ENCODE results near the gene SEMA4D.
A peak's percentile ranks its signal among the peaks of the same experiment; 100 is the strongest.

SEMA4D gene

DNA sequence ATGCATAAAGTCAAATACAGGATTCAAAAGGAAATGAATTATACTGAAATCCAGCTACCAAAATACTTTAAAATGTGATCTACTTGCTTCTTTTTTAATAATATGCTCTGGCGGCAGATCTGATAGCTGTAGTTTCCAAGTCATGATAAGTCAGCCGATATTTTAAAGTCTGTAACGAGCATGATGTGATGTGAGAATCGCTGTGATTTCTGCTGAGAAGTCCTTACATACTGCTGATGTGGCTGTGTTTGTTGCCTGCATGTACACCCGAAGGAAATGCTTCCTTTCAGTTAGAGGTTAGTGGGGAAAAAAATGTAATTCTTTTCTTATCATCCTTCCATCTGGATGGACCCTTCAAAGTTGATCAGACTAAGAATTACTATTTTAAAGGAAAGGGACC is 4.8 kb upstream of the SEMA4D start:
- no peak for DNase-seq

DNA sequence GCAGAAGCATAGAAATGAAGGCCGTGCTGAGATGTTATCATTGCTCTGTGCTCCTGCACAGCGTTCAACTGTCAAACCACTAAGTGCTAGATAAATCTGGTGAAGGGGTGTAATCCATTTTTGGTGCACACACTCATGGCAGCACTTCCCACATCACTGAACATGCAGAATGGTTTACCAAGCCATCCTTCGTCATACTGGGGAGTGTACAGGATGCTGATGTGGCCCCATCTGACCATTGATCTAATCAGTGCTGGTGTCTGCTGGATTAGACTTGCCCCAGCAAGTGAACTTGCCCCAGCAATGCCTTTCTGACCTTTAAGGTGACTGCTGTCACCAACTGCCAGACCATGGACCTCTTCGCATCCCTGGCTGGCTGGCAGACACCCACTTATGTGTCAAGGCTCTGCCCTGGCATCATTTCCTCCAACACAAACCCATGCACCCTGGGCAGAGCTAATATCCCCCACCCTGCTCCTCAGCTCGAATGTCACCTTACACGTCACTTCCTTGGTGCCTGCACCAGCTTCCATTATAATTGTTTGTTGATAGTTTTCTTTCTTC is 4.2 kb upstream of the SEMA4D start:
- no peak for DNase-seq

DNA sequence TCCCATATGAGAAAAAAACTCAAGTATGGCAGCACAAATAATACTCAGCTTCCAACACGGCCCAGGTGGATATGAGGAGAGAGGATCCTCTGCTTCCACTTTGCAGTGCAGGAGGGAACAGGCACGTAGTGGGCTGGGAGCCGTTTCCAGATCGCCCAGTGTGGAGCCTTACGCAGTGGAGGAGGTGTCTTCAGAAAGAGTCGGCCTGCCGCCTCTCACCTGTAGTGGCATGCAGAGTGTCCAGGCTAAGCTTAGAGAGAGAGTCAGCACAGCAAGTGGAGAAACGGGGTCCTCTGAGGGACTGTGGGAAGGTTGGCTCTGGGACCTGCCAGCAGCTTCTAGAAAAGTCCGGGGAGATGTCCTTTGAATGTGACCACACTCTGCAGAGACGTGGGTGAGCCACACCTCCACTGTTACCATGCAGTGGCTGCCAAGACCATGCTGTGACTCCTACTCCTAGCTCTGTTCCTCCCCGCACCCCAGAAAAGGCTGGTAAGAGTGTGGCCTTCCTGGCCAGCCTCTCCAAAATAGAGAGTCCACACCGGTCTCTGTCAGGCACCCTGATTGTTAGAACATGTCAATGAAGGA is 3.5 kb upstream of the SEMA4D start:
- DNase-seq: no peak

DNA sequence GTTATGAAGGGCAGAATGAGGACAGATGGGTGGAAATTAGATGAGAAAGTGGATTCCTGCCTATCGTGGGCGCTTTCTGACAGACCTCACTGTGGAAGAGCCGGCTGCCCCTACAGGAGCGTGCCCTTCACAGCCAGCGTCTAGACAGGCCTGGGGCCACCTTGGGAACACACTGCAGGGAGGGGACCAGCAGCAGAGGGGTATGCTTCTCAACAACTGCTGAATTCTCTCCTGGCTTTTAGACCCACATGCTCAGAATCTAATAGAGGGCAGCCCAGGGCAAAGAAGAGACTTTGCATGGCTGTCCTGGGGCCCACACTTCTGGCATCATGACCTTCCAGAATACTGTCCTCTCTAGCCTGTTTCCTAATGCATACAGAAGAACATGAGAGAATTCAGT is 2.1 kb upstream of the SEMA4D start:
- DNase-seq: no peak

DNA sequence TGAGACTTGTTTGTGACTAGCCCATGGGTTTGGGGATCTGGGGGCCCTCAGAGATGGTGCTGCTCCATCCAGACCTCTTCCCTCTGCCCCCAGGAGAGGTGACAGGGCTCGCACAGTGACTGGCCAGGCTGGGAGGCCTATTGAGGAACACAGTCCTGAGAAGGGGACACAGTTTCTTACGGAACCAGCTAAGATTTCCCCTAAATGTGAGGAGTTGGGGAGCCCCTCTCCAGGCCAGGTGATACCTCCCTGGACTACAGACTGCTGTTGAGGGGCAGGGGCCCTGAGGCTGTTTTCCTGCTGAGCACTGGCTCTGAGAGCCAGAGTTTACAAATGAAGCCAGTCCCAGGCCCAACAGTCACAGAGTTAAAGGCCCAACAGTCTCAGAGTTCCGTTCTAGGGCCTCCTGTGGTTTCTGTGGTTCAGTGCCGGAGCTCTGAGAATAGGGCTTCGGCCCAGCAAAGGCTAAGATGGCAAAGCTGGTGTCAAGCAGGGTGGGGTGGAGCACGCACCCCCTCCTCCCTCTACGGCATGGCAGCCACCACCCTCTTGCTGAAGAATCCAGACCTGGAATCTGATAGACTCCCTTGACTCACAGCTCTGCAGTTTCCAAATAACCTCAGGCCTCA is 1.1 kb upstream of the SEMA4D start:
- DNase-seq: no peak

DNA sequence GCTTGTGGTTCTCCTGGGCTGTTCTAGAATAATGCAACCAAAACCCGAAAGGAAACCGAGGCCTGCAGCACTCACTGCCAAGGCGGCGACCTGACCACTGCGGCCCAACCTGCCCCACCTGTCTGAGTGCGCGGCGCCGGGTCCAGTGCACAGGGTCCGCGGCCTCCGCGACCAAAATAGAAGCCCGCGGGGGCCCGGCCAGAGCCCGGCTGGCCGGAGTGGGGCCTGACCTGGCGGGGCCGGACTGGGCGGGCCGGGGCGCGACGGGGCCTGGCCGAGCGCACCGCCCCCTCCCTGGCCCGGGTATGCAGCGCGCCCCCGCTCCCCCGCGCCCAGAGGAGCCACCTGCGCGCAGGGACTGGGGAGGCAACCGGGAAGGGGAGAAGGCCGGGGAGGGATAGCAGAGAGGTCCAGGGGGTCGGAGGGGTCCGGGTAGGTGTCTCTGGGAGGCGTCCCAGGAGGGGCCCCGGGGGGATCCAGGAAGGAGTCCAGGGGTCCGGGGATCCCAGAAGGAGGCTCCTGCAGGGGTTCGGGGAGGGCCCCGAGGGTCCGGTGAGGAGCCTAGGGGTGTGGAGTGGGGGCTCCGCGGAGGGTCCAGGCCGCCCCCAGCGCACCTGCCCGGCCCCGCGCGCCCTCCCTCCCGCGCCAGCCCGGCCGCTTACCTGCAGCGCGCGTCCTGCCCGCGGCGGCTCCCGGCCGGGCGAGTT is 503 bp downstream of the SEMA4D start:
- peak in 2 of 56 donors; percentile 41 to 42 for DNase-seq

DNA sequence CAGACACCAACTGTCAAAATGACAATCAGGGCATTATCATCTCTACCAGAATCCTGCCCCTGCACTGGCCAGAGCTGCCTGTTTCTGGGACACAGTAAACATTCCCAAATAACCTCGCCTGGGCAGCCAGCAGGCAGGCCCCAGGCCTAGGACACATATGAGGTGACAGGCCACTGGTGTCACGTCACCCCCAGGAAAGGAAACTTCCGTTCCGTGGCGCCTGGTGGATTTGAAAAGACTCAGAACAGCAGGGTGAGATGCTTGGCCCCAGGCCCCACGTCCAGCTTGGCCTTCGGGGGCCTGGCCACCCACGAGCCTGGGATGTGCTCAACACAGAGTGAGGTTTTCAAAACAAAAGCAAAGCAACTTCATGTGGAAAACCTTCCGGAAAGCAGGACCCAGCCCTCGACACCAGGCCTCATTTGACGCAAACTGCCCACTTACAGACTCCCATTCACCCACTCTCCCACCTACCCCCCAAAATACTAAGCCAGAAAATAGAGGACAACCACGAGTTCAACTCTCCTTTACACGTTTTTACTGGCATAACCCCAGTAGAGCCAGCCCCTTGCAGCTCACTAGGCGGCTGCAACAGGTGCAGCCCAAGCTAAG is 1.2 kb downstream of the SEMA4D start:
- peak in 24 of 56 donors; percentile 24 to 67 (median 43) for DNase-seq

DNA sequence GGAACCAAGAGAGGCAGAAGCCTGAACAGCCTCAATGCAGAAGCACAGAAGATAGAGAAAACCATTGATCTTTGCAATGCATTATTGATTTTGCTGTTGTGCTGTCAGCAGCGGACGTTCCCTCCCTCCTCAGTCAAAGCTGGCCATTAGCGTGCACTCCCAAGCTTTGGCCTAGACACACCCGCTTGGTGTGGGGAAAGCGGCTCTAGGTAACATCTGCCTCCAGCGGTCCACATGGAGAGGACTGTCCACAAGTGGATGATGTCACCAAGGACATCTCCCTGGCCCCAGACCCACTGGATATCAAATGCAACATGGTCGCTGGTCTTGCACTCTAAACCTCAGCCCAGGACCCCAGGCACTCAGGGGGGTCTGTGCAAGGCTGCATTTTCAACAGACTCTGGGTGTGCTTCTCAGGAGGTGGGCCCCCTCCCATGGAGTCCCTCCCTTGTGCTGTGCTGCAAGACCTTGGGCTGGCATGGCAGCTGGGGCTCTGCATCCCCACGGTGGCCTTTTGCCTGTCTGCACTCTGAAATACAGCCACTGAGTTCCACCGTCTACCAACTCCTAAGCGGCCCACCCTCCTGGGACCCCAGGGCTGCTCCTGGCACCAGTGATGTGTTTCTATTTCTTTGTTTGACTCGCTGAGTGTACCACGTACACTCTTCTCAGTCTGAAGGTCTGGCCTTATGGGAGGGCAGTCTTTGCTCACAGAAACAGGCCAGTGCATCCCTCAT is 1.9 kb downstream of the SEMA4D start:
- peak in 4 of 56 donors; percentile 26 to 60 (median 43) for DNase-seq

DNA sequence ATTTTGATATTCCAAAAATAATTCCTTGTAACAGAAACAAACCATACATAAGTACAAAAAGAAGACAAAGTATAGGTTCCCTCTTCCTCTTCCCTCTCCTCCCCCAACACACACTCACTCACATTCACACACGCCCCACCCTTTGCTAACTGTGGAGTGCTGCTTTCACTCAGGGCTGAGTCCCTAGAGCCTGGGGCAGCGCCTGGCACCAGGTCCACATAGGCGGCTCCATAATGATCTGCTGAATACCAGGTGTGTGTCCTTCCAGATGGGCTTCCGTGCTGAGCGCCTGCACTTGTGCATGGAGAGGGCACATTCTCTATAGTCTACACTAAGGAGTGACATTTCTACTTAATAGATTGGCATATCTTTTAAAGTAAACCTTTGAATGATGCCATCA is 3.7 kb downstream of the SEMA4D start:
- no peak for DNase-seq

DNA sequence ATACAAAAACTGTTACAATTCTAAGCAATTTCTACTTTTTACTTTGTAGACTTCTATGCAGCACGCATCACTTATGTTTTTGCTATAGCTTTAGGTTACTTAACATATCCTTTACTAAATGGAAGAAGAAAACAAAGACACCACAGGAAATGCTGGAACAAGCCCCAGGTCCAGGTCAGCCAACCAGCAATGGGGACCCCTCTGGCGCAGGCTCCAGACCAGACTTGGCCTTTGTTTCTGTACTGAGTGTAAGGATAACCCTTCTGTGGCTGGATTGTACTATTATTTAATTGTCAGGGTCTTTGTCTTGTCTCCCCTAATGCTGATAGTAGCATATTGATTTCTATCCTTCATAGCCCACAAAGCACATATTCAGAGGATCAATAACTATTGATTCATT is 4.2 kb downstream of the SEMA4D start:
- DNase-seq: no peak

DNA sequence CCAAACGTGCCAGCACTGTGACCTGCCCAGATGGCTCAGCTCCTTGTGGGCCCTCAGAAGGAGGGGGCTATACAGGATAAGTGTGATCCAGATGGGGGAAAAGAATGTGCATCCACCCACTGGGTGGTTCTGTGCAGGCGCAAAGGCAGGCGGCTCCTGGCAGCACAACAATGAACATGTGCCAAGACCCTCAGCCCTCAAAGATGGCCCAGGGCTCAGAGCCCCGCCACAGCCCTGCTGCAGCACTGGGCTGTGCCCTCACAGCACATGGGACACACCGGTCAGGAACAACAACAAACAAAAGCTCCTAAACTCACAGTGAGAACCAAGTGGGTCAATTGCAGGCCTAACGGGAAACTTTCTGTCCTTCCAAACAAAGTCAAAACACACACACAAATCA is 4.7 kb downstream of the SEMA4D start:
- no peak for DNase-seq

DNA sequence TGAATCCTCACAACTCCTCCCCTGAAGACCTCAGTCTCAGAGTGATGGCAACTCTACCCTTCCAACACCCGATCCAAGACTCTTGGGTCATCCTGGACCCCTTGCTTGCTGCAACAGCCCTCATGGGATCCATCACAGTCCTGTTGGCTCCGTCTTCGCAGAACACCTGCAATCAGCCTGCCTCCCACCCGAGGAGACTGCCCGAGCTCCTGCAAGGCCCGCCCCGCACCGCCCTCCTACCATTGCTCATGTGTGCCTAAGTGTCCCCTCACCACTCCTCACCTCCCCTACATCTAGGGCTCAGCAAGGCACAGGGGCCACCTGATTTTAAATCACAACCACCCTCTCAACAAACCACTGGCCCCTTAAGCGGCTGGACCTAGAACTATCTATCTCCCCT is 5.3 kb downstream of the SEMA4D start:
- DNase-seq: no peak

DNA sequence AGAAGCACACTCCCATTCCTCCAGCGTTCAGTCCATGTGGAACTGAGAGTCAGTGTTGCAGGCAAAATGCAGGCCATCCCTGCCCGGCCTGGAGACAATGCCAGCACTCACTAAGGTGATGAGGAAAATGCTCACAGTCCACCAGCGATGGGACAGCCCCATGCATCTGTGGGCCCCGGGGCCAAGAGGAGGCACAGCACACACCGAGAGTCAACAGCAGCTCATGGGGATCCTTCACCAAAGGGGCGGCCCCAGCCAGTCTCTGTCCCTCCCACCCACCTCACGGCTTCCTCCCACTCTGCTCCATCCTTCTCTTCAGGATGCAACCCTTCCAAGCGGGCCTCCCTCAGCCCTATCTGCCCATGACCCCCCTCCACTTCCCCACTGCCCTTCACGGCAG is 6.2 kb downstream of the SEMA4D start:
- no peak for DNase-seq

DNA sequence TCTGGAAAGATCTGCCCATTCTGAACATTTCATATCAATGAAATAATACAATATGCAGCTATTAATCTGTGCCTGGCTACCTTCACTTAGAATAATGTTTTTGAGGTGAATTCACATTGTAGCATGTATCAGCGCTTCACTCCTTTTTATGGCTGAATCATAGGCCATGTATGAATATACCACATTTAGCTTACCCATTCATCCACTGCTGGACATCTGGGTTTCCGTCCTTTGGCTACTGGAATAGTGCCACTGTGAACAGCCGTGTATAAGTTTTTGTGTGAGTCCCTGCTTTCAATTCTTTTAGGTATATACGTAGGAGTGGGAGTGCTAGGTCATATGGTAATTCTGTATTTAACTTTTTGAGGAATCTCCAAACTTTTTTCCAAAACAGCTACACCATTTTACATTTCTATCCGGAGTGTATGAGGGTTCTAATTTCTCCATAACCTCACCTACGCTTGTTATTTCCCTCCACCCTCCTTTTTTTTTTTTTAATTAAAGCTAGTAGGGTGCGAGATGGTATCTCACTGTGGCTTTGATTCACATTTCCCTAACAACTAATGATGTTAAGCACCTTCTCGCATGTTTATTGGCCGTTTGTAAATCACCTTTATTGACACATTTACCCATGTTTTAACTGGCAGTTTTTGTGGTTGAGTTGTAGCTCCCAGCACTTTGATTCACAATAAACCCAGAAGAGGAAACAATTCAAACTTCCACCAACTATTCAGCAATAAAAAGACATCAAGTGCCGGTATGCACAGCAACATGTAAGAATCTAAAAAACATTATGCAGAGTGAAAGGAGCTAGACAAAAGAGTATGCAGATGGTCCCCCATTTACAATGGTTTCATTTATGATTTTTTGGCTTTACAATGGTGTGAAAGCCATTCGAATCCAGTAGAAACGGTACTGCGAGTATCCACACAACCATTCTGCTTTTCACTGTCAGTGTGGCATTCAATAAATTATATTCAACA is 8.1 kb downstream of the SEMA4D start:
- DNase-seq: no peak

DNA sequence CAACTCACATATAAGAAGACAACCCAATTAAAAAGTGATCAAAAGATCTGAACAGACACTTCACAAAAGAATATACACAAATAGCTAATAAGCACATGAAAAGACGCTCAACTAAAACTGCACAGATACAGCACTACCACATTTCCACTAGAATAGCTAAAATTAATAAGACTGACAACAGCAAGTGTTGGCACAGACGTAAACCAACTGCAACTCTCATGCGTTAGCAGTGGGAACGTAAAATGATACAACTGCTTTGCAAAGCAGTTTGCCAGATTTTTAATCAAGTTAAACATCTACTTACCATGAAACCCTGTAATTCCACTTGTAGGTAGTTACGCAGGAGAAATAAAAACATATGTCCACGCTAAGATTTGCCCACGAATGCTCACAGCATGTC is 9.0 kb downstream of the SEMA4D start:
- DNase-seq: no peak

DNA sequence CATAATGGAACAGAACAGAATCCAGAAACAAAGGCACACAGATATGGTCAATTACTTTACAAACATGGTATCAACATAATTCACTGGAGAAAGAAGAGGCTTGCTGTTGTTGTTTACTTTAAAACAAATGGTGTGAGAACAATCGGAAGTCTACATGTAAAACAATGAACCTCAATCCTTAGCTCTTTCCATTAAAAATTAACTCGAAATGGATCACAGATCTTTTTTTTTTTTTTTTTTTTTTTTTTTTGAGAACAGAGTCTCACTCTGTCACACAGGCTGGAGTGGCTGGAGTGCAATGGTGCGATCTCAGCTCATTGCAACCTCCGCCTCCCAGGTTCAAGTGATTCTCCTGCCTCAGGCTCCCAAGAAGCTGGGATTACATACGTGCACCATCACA is 9.8 kb downstream of the SEMA4D start:
- no peak for DNase-seq

DNA sequence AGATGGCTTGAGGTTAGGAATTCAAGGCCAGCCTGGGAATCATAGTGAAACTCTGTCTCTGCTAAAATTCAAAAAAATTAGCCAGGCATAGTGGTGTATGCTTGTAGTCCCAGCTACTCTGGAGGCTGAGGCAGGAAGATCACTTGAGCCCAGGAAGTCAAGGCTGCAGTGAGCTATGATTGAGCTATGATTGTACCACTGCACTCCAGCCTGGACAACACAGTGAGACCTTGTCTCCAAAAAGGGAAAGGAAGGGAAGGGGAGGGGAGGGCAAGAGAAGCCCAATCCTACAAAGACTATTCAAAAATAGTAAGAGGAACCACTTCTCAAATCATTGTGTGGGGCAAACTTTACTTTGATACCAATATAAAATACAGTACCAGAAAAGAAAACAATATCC is 11.2 kb downstream of the SEMA4D start:
- DNase-seq: no peak

DNA sequence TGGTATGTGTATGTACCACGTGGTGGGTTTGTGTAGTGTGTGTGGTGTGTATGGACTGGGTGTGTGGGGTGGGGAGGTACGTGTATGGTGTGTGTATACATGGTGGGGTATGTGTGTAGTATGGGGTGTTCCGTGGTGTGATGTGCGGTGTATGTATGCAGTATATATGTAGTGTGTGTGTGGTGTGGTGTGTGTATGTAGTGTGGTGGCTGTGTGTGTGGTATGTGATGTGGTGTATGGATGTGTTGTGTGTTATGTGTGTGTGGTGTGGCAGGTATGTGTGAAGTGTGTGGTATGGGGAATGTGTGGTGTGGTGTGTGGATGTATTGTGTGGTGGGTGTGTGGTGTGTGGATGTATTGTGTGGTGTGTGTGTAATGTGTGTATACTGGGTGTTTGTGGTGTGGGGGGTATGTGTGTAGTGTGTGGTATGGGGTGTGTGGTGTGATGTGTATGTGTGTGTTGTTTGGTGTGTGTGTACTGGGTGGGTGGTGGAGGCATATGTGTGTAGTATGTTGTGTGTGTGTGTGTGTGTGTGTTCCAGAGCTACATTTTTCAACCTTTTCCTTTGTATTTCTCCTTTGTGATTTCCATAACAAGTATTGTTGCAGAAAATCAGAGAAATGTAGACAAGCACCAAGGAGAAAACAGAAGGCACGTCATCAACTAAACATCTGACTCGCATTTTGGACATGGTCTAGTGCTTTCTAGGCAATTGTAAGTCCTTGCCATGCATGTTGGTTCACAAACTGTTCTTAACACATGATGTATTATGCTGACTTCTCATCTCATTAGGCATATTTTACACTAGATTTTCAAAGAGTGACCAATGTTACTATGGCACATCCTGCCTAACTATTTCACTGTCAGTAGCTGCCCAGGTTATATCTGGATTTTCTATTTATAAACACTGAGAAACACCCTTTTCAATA is 13.2 kb downstream of the SEMA4D start:
- no peak for DNase-seq

Measured in nucleus accumbens (tissue), 56 donors.